HCEC 1CT (cell line): ENCODE measurements around the gene DTWD2.
"Not testable (repeated sequence)": the region's sequence is repeated elsewhere in the genome, so short reads cannot be mapped to it uniquely, and the experiment has no call there.

Experiments
- DNase-seq: peaks from one replicate; pipeline ENCODE4 v3.0.0-alpha.2; 2017

DTWD2 gene

GRCh38 chr5:118994595-118994994, 6.2 kb upstream of the DTWD2 start:
- DNase-seq = no peak

DNA sequence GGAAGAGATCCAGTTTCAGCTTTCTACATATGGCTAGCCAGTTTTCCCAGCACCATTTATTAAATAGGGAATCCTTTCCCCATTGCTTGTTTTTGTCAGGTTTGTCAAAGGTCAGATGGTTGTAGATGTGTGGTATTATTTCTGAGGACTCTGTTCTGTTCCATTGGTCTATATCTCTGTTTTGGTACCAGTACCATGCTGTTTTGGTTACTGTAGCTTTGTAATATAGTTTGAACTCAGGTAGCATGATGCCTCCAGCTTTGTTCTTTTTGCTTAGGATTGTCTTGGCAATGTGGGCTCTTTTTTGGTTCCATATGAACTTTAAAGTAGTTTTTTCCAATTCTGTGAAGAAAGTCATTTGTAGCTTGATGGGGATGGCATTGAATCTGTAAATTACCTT, 4.8 kb upstream of the DTWD2 start:
- DNase-seq = not testable (repeated sequence)

- not testable (repeated sequence) for DNase-seq
Measured at GRCh38 chr5:118992055-118992454, 3.7 kb upstream of the DTWD2 start.

GRCh38 chr5:118990582-118990981, 2.2 kb upstream of the DTWD2 start:
- DNase-seq = no peak

DNA sequence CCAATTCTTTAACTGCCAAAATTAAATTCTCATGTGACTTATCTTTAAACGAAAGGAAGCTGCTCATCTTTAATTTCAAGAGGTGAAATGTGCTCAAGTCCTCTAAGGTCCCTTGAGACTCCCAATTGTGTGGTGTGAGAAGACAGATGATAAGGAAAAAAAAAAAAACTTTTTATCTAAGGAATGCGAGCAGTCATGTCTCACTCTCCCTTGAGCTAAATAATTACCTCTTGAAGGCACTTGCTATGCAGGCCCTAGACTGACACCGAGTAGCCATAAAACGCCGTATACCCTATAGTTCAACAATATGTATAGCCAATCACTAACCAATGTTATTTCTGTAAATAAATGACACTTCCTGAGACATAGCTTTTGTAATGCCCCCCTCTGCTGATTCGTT, 1.5 kb upstream of the DTWD2 start:
- no peak for DNase-seq

GRCh38 chr5:118988866-118989180, 476 bp upstream of the DTWD2 start:
- DNase-seq = no peak

DNA sequence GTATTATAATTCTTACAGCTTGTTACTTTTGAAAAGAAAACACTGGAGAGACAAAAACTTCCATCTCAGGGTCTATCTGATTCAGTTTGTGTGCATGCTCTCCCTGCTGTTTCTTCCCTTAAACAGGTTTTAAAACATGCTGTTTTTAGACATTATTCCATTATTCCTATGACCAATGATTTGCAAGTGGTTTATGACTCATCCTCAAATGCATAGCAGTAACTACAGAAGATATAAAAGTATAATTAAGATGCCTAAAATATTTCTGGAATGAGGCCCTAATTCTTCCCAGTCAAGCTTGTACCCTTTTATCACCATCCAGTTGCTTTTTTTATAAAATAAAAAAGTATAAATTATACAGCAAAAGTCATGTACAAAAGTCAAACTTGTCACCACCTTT, 3.7 kb downstream of the DTWD2 start:
- DNase-seq = peak; percentile 76

GRCh38 chr5:118981783-118982182, 6.6 kb downstream of the DTWD2 start:
- DNase-seq = peak; percentile 60

DNA sequence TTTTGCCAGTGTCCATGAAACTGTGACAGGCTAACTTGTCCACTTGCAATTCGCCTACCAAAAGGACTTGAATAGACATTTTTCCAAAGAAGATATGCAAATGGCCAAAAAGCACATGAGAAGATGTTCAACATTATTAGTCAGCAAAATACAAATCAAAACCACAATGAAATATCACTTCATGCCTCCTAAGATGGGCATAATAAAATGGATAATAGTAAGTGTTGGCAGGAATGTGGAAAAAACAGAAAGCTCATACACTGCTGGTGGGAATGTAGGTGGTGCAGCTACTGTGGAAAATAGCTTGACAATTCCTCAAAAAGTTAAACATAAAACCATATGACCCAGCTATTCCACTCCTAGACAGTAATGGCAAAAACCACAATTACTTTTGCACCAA, 7.9 kb downstream of the DTWD2 start:
- no peak for DNase-seq

- no peak for DNase-seq
Measured at GRCh38 chr5:118980017-118980416, 8.3 kb downstream of the DTWD2 start.

DNA sequence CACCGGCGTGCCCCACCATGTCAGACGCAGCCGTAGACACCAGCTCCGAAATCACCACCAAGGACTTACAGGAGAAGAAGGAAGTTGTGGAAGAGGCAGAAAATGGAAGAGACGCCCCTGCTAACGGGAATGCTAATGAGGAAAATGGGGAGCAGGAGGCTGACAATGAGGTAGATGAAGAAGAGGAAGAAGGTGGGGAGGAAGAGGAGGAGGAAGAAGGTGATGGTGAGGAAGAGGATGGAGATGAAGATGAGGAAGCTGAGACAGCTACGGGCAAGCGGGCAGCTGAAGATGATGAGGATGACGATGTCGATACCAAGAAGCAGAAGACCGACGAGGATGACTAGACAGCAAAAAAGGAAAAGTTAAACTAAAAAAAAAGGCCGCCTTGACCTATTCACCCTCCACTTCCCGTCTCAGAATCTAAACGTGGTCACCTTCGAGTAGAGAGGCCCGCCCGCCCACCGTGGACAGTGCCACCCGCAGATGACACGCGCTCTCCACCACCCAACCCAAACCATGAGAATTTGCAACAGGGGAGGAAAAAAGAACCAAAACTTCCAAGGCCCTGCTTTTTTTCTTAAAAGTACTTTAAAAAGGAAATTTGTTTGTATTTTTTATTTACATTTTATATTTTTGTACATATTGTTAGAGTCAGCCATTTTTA, 14.4 kb downstream of the DTWD2 start:
- DNase-seq = not testable (repeated sequence)

DNA sequence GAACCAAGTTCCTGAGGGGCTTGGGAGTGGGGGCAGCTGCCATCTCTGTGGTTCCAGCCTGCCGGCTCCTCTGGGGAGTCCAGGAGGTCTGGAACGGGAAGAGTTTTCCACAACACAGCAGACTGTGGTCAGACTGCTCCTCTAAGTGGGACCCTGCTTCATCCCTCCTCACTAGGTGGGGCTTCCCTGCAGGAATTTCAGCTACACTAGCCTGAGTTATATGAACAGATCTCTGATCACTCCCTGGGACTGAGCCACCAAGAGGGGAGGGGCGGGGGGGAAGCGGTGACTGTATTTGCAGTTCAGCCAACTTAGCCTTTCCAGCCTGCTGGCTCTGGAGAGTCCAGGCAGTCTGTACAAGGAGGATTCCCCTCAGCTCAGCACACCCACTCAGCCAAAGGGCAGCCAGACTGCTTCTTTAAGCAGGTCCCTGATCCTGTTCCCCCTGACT, 19.4 kb downstream of the DTWD2 start:
- peak; percentile 3 for DNase-seq

GRCh38 chr5:118968406-118968911, 19.9 kb downstream of the DTWD2 start:
- no peak for DNase-seq

DNA sequence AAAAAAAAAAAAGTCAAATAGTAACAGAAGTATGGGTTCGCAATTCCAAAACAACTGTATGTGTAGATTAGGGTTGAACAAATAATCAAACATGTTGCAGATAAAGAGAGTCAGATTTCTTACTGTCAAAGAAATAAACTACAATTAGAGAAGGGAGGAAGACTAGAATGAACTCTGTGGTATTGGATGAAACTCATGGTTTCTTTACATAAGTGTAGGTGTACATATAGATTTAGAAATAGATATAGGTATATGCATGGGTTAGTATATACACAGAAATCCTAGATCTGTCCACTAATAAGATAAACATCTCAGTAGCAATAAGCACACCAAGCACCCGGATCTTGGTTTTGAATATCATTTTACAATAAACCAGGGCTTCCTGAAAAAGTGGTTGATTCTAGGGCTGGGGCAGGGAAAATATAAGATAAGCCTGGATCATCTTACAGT, 21.3 kb downstream of the DTWD2 start:
- DNase-seq = no peak

- DNase-seq = no peak
Measured at GRCh38 chr5:118965890-118966289, 22.5 kb downstream of the DTWD2 start.

DNA sequence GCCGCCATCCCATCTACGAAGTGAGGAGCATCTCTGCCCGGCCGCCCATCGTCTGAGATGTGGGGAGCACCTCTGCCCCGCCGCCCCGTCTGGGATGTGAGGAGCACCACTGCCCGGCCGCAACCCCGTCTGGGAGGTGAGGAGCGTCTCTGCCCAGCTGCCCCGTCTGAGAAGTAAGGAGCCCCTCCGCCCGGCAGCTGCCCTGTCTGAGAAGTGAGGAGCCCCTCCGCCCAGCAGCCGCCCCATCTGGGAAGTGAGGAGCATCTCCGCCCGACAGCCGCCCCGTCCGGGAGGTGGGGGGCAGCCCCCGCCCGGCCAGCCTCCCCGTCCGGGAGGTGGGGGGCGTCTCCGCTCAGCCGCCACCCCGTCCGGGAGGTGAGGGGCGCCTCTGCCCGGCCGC, 23.4 kb downstream of the DTWD2 start:
- not testable (repeated sequence) for DNase-seq

- DNase-seq = not testable (repeated sequence)
Measured at GRCh38 chr5:118964388-118964787, 24.0 kb downstream of the DTWD2 start.

DNA sequence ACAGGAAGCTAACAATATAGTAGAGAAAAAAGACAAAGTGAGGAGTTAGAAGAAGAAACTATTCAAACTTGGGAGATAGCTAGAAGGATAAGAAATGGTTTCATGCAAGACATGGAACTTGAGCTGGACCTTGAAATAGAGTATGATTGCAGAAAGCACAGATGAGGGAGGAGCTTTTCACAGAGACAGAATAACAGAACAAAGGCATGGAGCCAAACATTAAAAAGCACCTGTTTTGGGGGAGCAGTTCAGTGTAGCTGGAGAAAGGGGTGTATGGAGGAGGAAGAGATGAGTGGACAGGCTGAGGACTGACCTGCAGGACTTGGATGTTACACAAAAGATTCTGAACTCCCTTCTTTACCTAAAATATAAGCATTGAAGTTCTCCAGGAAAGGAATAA, 25.2 kb downstream of the DTWD2 start:
- DNase-seq = no peak

DNA sequence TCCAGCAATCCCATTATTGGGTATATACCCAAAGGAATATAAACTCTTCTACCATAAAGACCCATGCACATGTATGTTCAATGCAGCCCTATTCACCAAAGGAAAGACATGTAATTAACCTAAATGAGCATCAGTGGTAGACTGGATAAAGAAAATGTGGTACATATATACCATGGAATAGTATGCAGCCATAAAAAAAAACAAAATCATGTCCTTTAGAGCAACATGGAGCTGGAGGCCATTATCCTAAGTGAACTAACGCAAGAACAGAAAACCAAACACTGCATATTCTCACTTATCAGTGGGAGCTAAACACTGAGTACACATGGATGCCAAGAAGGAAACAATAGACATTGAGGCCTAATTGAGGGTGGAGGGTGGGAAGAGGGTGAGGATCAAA, 27.8 kb downstream of the DTWD2 start:
- DNase-seq = no peak

GRCh38 chr5:118956727-118957126, 31.6 kb downstream of the DTWD2 start:
- DNase-seq = peak; percentile 56

GRCh38 chr5:118953652-118954005, 34.7 kb downstream of the DTWD2 start:
- DNase-seq = no peak

- no peak for DNase-seq
Measured at GRCh38 chr5:118952992-118953651, 35.2 kb downstream of the DTWD2 start.

- DNase-seq = not testable (repeated sequence)
Measured at GRCh38 chr5:118952306-118952705, 36.0 kb downstream of the DTWD2 start.

DNA sequence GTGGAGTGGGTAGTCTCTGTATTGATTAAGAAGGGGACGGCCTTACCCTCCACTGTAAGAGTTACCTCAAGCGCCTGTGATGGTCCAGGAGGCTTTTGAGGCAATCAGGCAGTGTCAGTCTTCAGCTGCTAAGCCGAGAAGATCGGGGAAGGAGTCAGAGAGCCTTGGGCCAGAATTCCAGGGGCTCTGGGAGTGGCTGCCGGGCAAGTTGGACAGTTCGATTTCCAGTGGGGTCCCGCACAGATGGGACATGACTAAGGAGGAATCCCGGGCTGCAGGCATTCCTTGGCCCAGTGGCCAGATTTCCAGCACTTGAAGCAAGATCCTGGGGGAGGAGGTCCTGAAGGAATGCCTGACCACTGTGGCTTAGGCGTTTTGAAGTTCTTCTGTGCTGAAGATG, 38.0 kb downstream of the DTWD2 start:
- not testable (repeated sequence) for DNase-seq
